Dermis microvascular lymphatic vessel endothelial cell (primary cell): ENCODE data around the gene KIAA2012. TPM values are rescaled to one million over a fixed set of nuclear protein-coding genes. Genes with fewer than 3 reads are reported as not detected.
"Not testable (repeated sequence)": the region's sequence is repeated elsewhere in the genome, so short reads cannot be mapped to it uniquely, and the experiment has no call there.

Source experiments
- DNase-seq, 2 donors: peaks; one replicate each; pipeline versions ENCODE4 v3.0.0 to v3.0.0-alpha.2; 2010; ENCODE audit warnings: low read depth in 2 of 2
- total RNA-seq: library from RNA; depleted of rRNA; stranded (reverse); fragments of >200 nt; gene quantifications from 2 replicates; pipeline ENCODE4 v1.2.1, GENCODE V29; 2014

The KIAA2012 gene
- total RNA-seq, 1 donor from 2014 or later: not detected

DNA sequence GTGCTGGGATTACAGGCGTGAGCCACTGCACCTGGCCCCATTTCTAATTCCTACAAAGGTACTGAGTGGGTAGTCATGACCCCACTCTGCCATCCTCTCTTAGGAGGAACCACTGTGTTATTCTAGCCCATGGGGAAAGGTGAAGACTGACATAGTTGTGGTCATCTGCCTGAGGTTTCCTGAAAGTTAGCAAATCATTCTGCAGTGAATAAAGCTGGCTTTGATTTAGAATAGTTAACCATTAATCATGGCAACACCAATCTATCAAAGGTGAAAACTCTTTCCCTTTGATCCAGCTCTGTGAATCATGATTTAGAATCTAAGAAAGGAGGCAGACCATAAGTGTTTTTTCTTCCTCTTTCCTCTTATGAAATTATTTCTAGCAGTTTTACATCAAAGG is 114.5 kb downstream of the KIAA2012 start:
- DNase-seq: no peak

GRCh38 chr2:202193305-202193704 is 120.2 kb downstream of the KIAA2012 start:
- no peak for DNase-seq

- DNase-seq: no peak
Observed at GRCh38 chr2:202193881-202194353, 120.9 kb downstream of the KIAA2012 start.

GRCh38 chr2:202194418-202194817 is 121.4 kb downstream of the KIAA2012 start:
- DNase-seq: no peak

DNA sequence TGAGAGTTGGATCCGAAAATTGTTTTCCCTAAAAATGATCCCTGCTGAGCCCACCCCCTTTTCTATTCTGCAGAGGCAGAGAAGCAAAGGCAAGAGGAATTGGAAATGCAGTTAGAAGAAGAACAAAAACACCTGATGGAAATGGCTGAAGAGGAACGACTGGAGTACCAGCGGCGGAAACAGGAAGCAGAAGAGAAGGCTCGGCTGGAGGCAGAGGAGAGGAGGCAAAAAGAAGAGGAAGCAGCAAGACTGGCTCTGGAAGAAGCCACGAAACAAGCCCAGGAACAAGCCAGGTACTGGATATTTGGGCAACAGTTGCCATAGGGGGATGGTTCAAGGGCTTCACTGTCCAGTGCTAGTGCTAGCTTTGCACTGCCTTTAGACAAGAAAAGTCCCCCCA is 123.7 kb downstream of the KIAA2012 start:
- DNase-seq: no peak

GRCh38 chr2:202201220-202202160 is 128.4 kb downstream of the KIAA2012 start:
- no peak for DNase-seq

GRCh38 chr2:202203348-202203747 is 130.3 kb downstream of the KIAA2012 start:
- no peak for DNase-seq

DNA sequence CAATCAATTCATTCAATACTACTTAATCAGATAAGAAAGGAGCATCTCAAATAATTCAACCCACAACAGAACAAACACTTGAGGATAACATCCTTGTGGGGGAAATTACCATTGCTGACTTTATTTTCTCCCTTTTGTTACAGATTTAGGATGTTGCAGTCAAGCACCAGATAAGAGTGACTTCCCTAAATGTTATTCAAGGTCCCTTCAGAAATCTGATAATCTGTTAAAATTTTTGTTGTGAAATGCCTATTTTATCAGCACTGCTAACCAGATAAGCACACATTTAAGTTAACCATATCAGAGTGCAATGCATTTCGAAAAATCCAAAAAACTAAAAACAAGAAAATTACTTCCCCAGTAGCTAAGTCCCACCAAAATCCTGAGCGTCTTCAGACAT is 131.8 kb downstream of the KIAA2012 start:
- DNase-seq: no peak

- no peak for DNase-seq
Observed at GRCh38 chr2:202208526-202208925, 135.5 kb downstream of the KIAA2012 start.

- no peak for DNase-seq
Observed at GRCh38 chr2:202215179-202215578, 142.1 kb downstream of the KIAA2012 start.

GRCh38 chr2:202221873-202222272 is 148.8 kb downstream of the KIAA2012 start:
- no peak for DNase-seq

GRCh38 chr2:202237787-202238233 is 164.8 kb downstream of the KIAA2012 start:
- DNase-seq: peak in 1 of 2 donors; percentile 61

DNA sequence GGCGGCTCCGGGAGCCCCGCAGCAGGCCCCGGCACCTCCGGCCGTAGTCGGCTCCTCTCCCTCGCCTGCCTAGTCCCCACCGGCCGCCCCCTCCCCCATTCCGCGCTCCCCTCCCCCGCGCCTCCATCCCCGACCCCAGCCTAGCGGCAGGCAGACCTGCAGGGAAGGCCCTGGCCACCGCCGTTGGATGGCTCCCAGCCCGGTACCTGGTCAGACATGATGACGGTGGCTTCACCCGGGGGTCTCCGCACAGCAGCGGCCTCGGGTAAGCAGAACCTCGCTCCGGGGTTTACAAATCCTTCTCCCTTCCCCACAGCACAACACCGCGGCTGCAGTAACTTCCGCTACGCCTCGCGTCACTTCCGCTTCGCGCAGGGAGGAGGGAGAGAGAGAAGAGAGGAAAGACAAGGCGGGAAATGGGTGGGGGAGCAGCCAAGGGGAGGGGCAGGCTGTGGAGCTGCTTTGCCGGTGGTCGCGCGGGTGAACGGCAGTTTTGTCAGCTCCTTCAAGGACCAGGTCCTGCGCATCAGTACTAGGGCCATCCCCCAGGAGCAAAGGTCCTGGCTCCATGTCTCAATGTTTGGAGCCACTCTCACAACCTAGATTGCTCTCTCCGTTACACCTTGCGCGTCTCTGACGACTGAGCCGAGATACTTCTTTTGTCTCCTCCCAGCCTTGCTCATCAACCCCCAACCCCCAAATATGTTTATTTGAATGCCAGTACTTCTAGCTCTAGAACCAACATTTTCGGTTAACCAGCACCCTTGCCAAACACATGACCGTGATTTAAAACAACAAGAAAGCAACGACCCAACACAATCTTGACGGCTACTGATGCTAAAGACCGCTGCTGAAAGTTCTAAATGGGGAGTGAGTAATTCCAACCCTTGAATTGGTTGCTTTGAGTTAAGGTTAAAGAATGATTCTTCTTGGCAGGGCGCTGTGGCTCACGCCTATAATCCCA is 165.5 kb downstream of the KIAA2012 start, which contains the start of gene SUMO1:
Gene SUMO1, minus strand, starts transcription at position 364 of the 964 bp plus-strand sequence. Its CDS starts 146 bp downstream, at position 218.
- peak; percentile 84 to 90 for DNase-seq

DNA sequence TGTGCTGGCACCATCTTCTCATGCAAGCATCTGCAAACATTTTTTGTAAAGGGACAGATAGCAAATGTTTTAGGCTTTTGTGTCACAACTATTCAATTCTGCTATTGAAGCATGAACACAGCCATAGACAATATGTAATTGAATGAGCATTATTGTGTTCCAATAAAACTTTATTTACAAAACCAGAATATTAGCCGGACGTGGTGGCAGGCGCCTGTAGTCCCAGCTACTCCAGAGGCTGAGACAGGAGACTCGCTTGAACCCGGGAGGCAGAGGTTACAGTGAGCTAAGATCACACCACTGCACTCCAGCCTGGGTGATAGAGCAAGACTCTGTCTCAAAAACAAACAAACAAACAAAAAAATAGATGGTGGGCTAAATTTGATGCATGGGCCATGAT is 174.7 kb downstream of the KIAA2012 start:
- DNase-seq: not testable (repeated sequence)

- peak; percentile 40 to 78 for DNase-seq
Observed at GRCh38 chr2:202249521-202250253, 176.6 kb downstream of the KIAA2012 start.

DNA sequence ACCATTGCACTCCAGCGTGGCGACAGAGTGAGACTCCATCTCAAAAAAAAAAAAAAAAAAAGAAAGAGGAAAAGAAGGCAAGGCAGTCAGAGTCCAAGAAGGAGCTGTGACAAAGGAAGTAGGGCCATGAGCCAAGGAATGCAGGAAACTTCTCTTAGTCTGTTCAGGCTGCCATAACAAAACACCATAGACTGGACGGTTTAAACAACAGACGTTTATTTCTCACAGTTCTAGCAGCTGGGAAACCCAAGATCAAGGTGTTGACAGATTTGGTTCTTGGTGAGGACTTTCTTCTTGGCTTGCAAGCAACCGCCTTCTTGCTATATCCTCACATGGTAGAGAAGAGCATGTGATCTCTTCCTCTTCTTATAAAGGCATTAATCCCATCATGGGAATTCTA is 178.4 kb downstream of the KIAA2012 start:
- DNase-seq: peak in 1 of 2 donors; percentile 94

Other genes starting within 250 kb of the KIAA2012 start
- under 0.01 and 0.13 TPM in 2 replicates for gene FZD7, start 39.4 kb upstream of the KIAA2012 start, total RNA-seq
- 91.0 and 106 TPM in 2 replicates for gene SUMO1, start 165.3 kb downstream of the KIAA2012 start, total RNA-seq
- gene NOP58, start 192.5 kb downstream of the KIAA2012 start, total RNA-seq: 26.9 and 27.9 TPM in 2 replicates